Tibial nerve (tissue), 4 donors: ENCODE results near the gene BRPF3. TPM values are rescaled to one million over a fixed set of nuclear protein-coding genes. Genes with fewer than 3 reads are reported as not detected.

ENCODE experiments used
- DNase-seq, 2 donors: peaks; one replicate each; pipeline ENCODE4 v3.0.0-alpha.2; 2019; ENCODE audit warnings: low spot score in 2 of 2
- H3K27ac ChIP-seq, 4 donors: fragments of 200-600 bp; sonication (generic) in 3 of 4; one replicate each; pipeline ENCODE4 v1.5.1; 2017 to 2019; ENCODE audit warnings: mild to moderate bottlenecking in 1 of 4
- H3K27me3 ChIP-seq, 2 donors: fragments of 200-600 bp; sonication (generic) in 1 of 2; one replicate each; pipeline versions ENCODE4 v1.5.1 to v1.6.0; 2017 to 2019
- H3K36me3 ChIP-seq, 3 donors: fragments of 200-600 bp; sonication (generic); one replicate each; pipeline ENCODE4 v1.5.1; 2018 to 2019
- H3K4me1 ChIP-seq, 4 donors: fragments of 200-600 bp; sonication (generic) in 3 of 4; one replicate each; pipeline ENCODE4 v1.5.1; 2017 to 2019
- H3K4me3 ChIP-seq, 4 donors: fragments of 200-600 bp; sonication (generic) in 3 of 4; one replicate each; pipeline ENCODE4 v1.5.1; 2017 to 2019; ENCODE audit warnings: mild to moderate bottlenecking in 1 of 4, moderate library complexity in 1 of 4
- H3K9me3 ChIP-seq, 4 donors: fragments of 200-600 bp; sonication (generic) in 3 of 4; one replicate each; pipeline ENCODE4 v1.5.1; 2017 to 2019
- CTCF ChIP-seq, 5 experiments: fragments of 200-600 bp in 3 of 5; fragments of 450-650 bp in 2 of 5; sonication (generic) in 3 of 5; IDR thresholded peaks; one replicate each; pipeline ENCODE4 v1.5.1; 2016 to 2019; ENCODE audit warnings: antibody characterized with exemption in 5 of 5, mild to moderate bottlenecking in 3 of 5, moderate library complexity in 2 of 5
- EP300 ChIP-seq, 2 donors: sonication (generic); formaldehyde crosslinking; IDR thresholded peaks; one replicate each; pipeline ENCODE4 v1.6.1; 2017; ENCODE audit warnings: antibody characterized with exemption in 2 of 2, mild to moderate bottlenecking in 1 of 2
- POLR2A ChIP-seq, 2 donors: fragments of 450-650 bp; IDR thresholded peaks; one replicate each; pipeline ENCODE4 v1.6.1; 2017; ENCODE audit warnings: antibody characterized with exemption in 2 of 2, mild to moderate bottlenecking in 2 of 2, moderate library complexity in 2 of 2
- WGBS, 2 donors: methylation state at CpG; one replicate each; pipeline ENCODE4 v1.1.5; 2018; 5-methylcytosine and 5-hydroxymethylcytosine counted together
- total RNA-seq, 4 donors: library from RNA; depleted of rRNA; stranded (reverse); fragments of >200 nt; gene quantifications; one replicate each; pipeline ENCODE4 v1.1.0, GENCODE V29; 2016

BRPF3 gene
- total RNA-seq, 4 donors from 2014 or later = 18.4 to 32.7 (median 23.9) TPM

GRCh38 chr6:36267731-36268477 is 71.4 kb downstream of the BRPF3 start:
- Histone ChIP-seq H3K4me1 (peaks cover 0 to 7% (median 0%) of the 10 kb centered on the region in 4 donors), H3K27ac (no peak overlapping the region), H3K27me3 (peaks cover 0 to 10% of the 10 kb centered on the region in 2 donors), H3K36me3 (no peaks in the 10 kb centered on the region), H3K9me3 (peaks cover 0 to 19% (median 0%) of the 10 kb centered on the region in 4 donors), H3K4me3 (no peak overlapping the region)
- no peak for DNase-seq
- 96 to 99% methylated on average over 4 of the region's 4 CpGs for WGBS, 2 donors
- TF ChIP-seq POLR2A (IDR thresholded peaks at IDR 0.05) (no peak), EP300 (IDR thresholded peaks at IDR 0.05) (no peak), CTCF (IDR thresholded peaks at IDR 0.05) (no peak)

GRCh38 chr6:36268478-36269275 is 72.1 kb downstream of the BRPF3 start:
- no peak overlapping the region for H3K4me3 ChIP-seq
- H3K27ac ChIP-seq = no peak overlapping the region
- 64 to 68% methylated on average over 12 of the region's 12 CpGs for WGBS, 2 donors
- H3K4me1 ChIP-seq = peaks cover 0 to 7% (median 0%) of the 10 kb centered on the region in 4 donors
- H3K27me3 ChIP-seq = peaks cover 0 to 10% of the 10 kb centered on the region in 2 donors
- no peak for DNase-seq
- no peaks in the 10 kb centered on the region for H3K36me3 ChIP-seq
- TF ChIP-seq EP300 (IDR thresholded peaks at IDR 0.05) = no peak
- no peak for TF ChIP-seq CTCF (IDR thresholded peaks at IDR 0.05)
- TF ChIP-seq POLR2A (IDR thresholded peaks at IDR 0.05) = no peak
- peaks cover 0 to 19% (median 0%) of the 10 kb centered on the region in 4 donors for H3K9me3 ChIP-seq

DNA sequence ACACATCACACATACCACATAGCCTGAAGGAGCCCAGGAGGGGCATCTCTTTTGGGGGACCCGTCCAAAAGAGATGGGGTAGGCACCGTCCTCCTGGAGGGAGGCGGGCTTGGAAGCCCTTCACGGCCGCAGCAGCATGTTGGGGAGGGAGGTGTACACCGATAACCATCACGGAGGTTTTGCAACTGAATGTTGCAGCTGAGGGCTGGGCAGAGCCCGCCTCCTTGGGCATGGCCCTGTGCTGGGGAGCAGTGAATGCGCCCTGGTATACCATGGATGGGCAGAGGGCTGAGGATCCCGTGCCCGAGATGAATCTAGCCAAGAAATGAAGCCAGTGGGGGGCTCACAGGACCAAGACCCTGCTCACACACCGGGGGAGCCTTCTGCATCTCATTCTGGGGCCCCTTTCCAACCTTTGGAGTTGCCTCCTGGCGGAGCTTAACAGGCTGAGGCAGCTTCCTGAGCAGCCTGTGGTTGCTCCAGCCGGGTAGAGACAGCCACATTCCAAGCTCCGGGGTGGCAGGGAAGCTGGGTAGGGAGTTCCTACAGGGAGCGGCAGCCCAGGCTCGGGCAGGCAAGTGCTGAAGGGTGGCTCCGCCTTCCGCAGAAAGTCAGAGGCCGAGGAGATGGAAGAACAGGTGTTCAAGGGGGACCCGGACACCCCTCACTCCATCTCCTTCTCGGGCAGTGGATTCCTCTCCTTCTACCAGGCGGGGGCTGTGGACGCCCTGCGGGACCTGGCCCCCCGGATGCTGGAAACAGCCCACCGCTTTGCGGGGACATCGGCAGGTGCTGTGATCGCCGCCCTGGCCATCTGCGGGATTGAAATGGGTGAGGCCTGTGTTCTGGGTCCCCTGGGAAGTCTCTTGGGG is 73.5 kb downstream of the BRPF3 start, which contains the start of gene PNPLA1:
Gene PNPLA1, plus strand, starts transcription at position 227 of the 872 bp plus-strand sequence. Its CDS starts 400 bp downstream, at position 627.
- no peak for DNase-seq
- Histone ChIP-seq H3K36me3 (no peaks in the 10 kb centered on the region), H3K27me3 (peaks cover 0 to 10% of the 10 kb centered on the region in 2 donors), H3K9me3 (peaks cover 0 to 16% (median 0%) of the 10 kb centered on the region in 4 donors), H3K27ac (no peak within 1 kb of the TSS), H3K4me1 (peaks cover 0 to 7% (median 0%) of the 10 kb centered on the region in 4 donors), H3K4me3 (no peak within 1 kb of the TSS)
- WGBS, 2 donors = 71 to 79% methylated on average over 17 to 30 of the region's 32 CpGs
- TF ChIP-seq CTCF (IDR thresholded peaks at IDR 0.05) = no peak
- no peak for TF ChIP-seq EP300 (IDR thresholded peaks at IDR 0.05)
- no peak for TF ChIP-seq POLR2A (IDR thresholded peaks at IDR 0.05)

DNA sequence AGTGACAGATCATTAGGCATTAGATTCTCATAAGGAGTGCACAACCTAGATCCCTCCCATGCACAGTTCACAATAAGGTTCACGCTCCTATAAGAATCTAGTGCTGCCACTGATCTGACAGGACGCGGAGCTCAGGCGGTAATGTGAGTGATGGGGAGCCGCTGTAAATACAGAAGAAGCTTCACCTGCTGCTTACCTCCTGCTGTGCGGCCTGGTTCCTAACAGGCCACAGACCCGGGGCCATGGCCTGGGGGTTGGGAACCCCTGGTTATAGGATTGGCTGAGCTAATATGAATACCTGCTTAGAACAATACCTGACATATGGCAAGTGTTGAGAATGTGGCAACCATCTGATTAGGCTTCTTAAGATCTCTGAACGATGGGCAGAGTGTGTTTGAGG is 75.7 kb downstream of the BRPF3 start:
- peaks cover 0 to 10% of the 10 kb centered on the region in 2 donors for H3K27me3 ChIP-seq
- DNase-seq = no peak
- no peak overlapping the region for H3K4me3 ChIP-seq
- 85 to 86% methylated on average over 8 of the region's 8 CpGs for WGBS, 2 donors
- H3K4me1 ChIP-seq = peaks cover 0 to 7% (median 0%) of the 10 kb centered on the region in 4 donors
- no peak for TF ChIP-seq EP300 (IDR thresholded peaks at IDR 0.05)
- no peak for TF ChIP-seq POLR2A (IDR thresholded peaks at IDR 0.05)
- TF ChIP-seq CTCF (IDR thresholded peaks at IDR 0.05) = no peak
- H3K36me3 ChIP-seq = no peaks in the 10 kb centered on the region
- H3K27ac ChIP-seq = no peak overlapping the region
- no peaks in the 10 kb centered on the region for H3K9me3 ChIP-seq
